GM12891 (cell line): ENCODE results near the gene PI4KA.

Experiments used
- PAX5 ChIP-seq: IDR thresholded peaks from 2 replicates; pipeline ENCODE4 v1.6.1; 2011; ENCODE audit warnings: low read length, moderate library complexity, mild to moderate bottlenecking; ENCODE audit not compliant: insufficient read depth, severe bottlenecking
- POLR2A ChIP-seq: IDR thresholded peaks from 2 replicates; pipeline ENCODE4 v1.6.1; 2011; ENCODE audit warnings: low read depth, low read length, control low read depth
- POLR2AphosphoS5 ChIP-seq: IDR thresholded peaks from 2 replicates; pipeline ENCODE4 v1.6.1; 2011; ENCODE audit warnings: low read depth, low read length, control low read depth
- POU2F2 ChIP-seq: IDR thresholded peaks from 2 replicates; pipeline ENCODE4 v1.6.1; 2011; ENCODE audit warnings: low read depth, mild to moderate bottlenecking, control low read depth, low read length, moderate library complexity
- SPI1 ChIP-seq: IDR thresholded peaks from 2 replicates; pipeline ENCODE4 v1.6.1; 2011; ENCODE audit warnings: low read depth, low read length, control low read depth
- TAF1 ChIP-seq: IDR thresholded peaks from 2 replicates; pipeline ENCODE4 v1.6.1; 2011; ENCODE audit warnings: low read depth, low read length, control low read depth

- TF ChIP-seq POLR2AphosphoS5 (peak; percentile 83), POLR2A (peak; percentile 65; the same call in 1 of the 2 replicates), SPI1 (no peak), TAF1 (peak; percentile 32; the same call in 1 of the 2 replicates), PAX5 (peak; percentile 67), POU2F2 (peak; percentile 28; the same call in 1 of the 2 replicates)
Measured at GRCh38 chr22:20858615-20859416, at the start of gene PI4KA, which contains the start of gene SNAP29.
